Activated CD4-positive, alpha-beta T cell treated with anti-CD3 and anti-CD28 coated beads, Interleukin-2, amount 10 ng/mL, durations not matched to agents 24 days and 14 days (primary cell): ENCODE data around the gene GCKR. TPM values are rescaled to one million over a fixed set of nuclear protein-coding genes. Genes with fewer than 3 reads are reported as not detected.
"Not testable (repeated sequence)": the region's sequence is repeated elsewhere in the genome, so short reads cannot be mapped to it uniquely, and the experiment has no call there.

ENCODE experiments used
- DNase-seq: peaks from one replicate; pipeline ENCODE4 v3.0.0; 2022
- H3K27ac Mint-ChIP-seq: one replicate; pipeline ENCODE4 v1.8.0; 2022; ENCODE audit warnings: mild to moderate bottlenecking, mixed read lengths
- H3K27me3 Mint-ChIP-seq: one replicate; pipeline ENCODE4 v1.8.0; 2022; ENCODE audit warnings: mixed read lengths
- H3K36me3 Mint-ChIP-seq: one replicate; pipeline ENCODE4 v1.8.0; 2022; ENCODE audit warnings: low read depth, mild to moderate bottlenecking, mixed read lengths
- H3K4me1 Mint-ChIP-seq: one replicate; pipeline ENCODE4 v1.8.0; 2021; ENCODE audit warnings: mixed read lengths
- H3K4me3 Mint-ChIP-seq: one replicate; pipeline ENCODE4 v1.8.0; 2022; ENCODE audit warnings: mild to moderate bottlenecking, moderate library complexity, mixed read lengths
- H3K9me3 Mint-ChIP-seq: one replicate; pipeline ENCODE4 v1.8.0; 2021; ENCODE audit warnings: mixed read lengths
- intact Hi-C: fragments of 100-400 bp; cut with micrococcal nuclease; formaldehyde crosslinking; loops from one replicate; pipeline ENCODE4 v1.15.1; 2023
- total RNA-seq: library from RNA; stranded (reverse); gene quantifications from 2 replicates; pipeline ENCODE4 v1.2.3, GENCODE V29; 2022

Gene GCKR
- total RNA-seq, 1 donor from 2014 or later, result not detected

DNA sequence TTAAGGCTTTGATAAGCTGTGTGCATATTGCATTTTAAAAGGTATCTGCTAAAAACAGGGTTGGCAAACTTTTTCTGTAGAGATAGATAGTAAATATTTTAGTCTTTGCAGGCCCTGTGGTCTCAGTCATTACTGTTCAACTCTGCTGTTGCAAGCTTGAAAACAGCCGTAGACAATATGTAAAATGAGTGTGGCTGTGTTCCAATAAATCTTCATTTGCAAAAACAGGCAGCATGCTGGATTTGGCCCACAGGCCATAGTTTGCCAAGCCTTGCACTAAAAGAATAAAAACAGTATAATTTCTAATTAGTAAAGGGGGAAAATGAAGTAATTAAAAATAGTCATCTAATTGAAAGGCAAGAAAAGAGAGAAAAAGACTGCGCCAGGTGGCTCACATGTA, 35.3 kb downstream of the GCKR start:
- H3K9me3 Mint-ChIP-seq, result no peaks in the 10 kb centered on the region
- intact Hi-C loops, result no loop called here
- no peak overlapping the region for H3K4me3 Mint-ChIP-seq

DNA sequence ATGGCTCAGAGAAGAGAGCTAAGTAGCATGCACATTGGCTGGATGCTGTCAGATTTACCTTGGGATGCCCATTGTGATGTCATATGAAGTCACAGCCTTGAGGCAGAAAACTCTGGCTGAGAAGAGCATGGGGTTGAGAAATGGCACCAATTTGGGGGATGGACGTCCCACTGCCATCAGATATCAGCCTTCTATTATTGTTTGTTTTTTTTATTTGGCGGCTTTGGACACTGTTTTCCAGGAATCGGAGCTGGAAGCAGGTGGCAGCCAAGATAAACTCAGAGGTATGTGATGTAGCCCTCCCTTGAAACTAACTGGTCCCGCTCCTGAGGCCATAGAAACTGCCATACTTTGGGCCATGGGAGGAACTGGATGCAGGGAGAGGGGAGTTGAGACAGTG, 40.6 kb downstream of the GCKR start:
- Mint-ChIP-seq H3K27ac (no peak overlapping the region), H3K9me3 (no peaks in the 10 kb centered on the region), H3K27me3 (peaks cover 7% of the 10 kb centered on the region), H3K4me3 (no peak overlapping the region), H3K4me1 (no peaks in the 10 kb centered on the region), H3K36me3 (no peaks in the 10 kb centered on the region)
- intact Hi-C loops, result no loop called here
- DNase-seq, result no peak

More for the DNA sequence above, 35.3 kb downstream of the GCKR start:
- DNase-seq, result no peak
- peaks cover 2% of the 10 kb centered on the region for H3K4me1 Mint-ChIP-seq
- H3K27ac Mint-ChIP-seq, result no peak overlapping the region
- peaks cover 21% of the 10 kb centered on the region for H3K27me3 Mint-ChIP-seq
- H3K36me3 Mint-ChIP-seq, result no peaks in the 10 kb centered on the region

GRCh38 chr2:27538839-27539450, 42.3 kb downstream of the GCKR start:
- DNase-seq, H3K36me3 Mint-ChIP-seq, H3K27me3 Mint-ChIP-seq, H3K9me3 Mint-ChIP-seq, H3K27ac Mint-ChIP-seq, H3K4me3 Mint-ChIP-seq, H3K4me1 Mint-ChIP-seq, intact Hi-C loops: not testable (repeated sequence)

DNA sequence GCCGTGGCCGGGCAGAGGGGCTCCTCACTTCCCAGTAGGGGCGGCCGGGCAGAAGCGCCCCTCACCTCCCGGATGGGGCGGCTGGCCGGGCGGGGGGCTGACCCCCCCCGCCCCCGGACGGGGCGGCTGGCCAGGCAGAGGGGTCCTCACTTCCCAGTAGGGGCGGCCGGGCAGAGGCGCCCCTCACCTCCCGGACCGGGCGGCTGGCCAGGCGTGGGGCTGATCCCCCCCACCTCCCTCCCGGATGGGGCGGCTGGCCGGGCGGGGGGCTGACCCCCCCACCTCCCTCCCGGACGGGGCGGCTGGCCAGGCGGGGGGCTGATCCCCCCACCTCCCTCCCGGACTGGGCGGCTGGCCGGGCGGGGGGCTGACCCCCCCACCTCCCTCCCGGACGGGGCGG, 43.0 kb downstream of the GCKR start:
- H3K4me3 Mint-ChIP-seq, H3K4me1 Mint-ChIP-seq, intact Hi-C loops, H3K36me3 Mint-ChIP-seq, H3K27me3 Mint-ChIP-seq, DNase-seq, H3K27ac Mint-ChIP-seq, H3K9me3 Mint-ChIP-seq: not testable (repeated sequence)

GRCh38 chr2:27544143-27544821, 47.6 kb downstream of the GCKR start:
- DNase-seq, result no peak
- no peaks in the 10 kb centered on the region for H3K27me3 Mint-ChIP-seq
- no peak overlapping the region for H3K27ac Mint-ChIP-seq
- H3K4me3 Mint-ChIP-seq, result no peak overlapping the region
- intact Hi-C loops, result no loop called here
- H3K9me3 Mint-ChIP-seq, result no peaks in the 10 kb centered on the region
- no peaks in the 10 kb centered on the region for H3K36me3 Mint-ChIP-seq
- H3K4me1 Mint-ChIP-seq, result no peaks in the 10 kb centered on the region

DNA sequence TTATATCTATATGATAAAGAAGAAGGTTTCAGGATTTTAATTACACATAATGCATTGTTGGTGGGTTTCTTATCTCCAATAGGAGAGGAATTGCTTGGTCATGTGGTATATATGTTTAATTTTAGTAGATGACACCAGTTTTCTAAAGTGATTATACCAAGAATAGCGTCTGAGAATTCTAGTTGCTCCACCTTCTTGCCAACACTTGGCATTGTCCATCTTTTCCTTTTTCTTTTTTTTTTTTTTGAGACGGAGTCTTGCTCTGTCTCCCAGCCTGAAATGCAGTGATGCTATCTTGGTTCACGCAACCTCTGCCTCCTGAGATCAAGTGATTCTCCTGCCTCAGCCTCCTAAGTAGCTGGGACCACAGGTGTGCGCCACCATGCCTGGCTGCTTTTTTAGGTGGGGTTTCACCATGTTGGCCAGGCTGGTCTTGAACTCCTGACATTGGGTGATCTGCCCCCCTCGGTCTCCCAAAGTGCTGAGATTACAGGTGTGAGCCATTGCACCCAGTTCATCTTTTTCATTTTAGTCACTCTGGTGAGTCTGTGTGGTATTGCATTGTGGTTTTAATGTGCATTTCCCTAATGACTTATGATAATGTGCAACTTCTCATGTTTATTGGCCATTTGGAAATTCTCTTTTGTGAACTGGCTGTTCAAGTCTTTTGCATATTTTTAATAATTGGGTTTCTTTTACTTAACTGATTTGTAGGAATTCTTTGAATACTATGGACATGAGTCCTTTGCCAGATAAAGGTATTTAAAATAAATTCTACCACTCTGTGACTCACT, 48.9 kb downstream of the GCKR start:
- no peaks in the 10 kb centered on the region for H3K4me1 Mint-ChIP-seq
- no peak for DNase-seq
- H3K4me3 Mint-ChIP-seq, result no peak overlapping the region
- intact Hi-C loops, result no loop called here
- no peaks in the 10 kb centered on the region for H3K9me3 Mint-ChIP-seq
- H3K27me3 Mint-ChIP-seq, result no peaks in the 10 kb centered on the region
- H3K36me3 Mint-ChIP-seq, result no peaks in the 10 kb centered on the region
- H3K27ac Mint-ChIP-seq, result no peak overlapping the region

GRCh38 chr2:27549303-27549702, 52.7 kb downstream of the GCKR start:
- H3K9me3 Mint-ChIP-seq, result no peaks in the 10 kb centered on the region
- no peak overlapping the region for H3K27ac Mint-ChIP-seq
- no peaks in the 10 kb centered on the region for H3K36me3 Mint-ChIP-seq
- no peaks in the 10 kb centered on the region for H3K4me1 Mint-ChIP-seq
- H3K27me3 Mint-ChIP-seq, result peaks cover 17% of the 10 kb centered on the region
- no peak overlapping the region for H3K4me3 Mint-ChIP-seq
- intact Hi-C loops, result no loop called here
- DNase-seq, result no peak

DNA sequence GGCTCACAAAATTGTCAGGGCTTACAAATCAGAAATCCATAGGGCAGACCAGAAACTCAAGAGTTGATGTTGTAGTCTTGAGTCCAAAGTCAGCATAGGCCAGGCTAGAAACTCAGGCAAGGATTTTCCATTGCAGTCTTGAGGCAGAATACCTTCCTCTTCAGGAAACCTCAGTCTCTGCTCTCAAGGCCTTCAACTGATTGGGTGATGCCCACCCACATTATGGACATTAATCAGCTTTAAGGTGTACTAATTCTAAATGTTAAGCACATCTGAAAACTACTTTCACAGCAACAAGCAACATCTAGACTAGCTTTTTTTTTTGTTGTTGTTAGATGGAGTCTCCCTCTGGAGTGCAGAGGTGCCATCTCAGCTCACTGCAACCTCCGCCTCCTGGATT, 54.9 kb downstream of the GCKR start:
- H3K36me3 Mint-ChIP-seq, result no peaks in the 10 kb centered on the region
- no peak for DNase-seq

GRCh38 chr2:27552941-27553340, 56.3 kb downstream of the GCKR start:
- intact Hi-C loops, result no loop called here
- H3K27ac Mint-ChIP-seq, result no peak overlapping the region
- H3K27me3 Mint-ChIP-seq, result peaks cover 28% of the 10 kb centered on the region
- DNase-seq, result no peak
- H3K4me1 Mint-ChIP-seq, result no peaks in the 10 kb centered on the region
- no peaks in the 10 kb centered on the region for H3K9me3 Mint-ChIP-seq
- H3K4me3 Mint-ChIP-seq, result no peak overlapping the region
- H3K36me3 Mint-ChIP-seq, result no peaks in the 10 kb centered on the region

More for the DNA sequence above, 54.9 kb downstream of the GCKR start:
- no peaks in the 10 kb centered on the region for H3K9me3 Mint-ChIP-seq
- no peak overlapping the region for H3K27ac Mint-ChIP-seq
- H3K27me3 Mint-ChIP-seq, result peaks cover 28% of the 10 kb centered on the region
- intact Hi-C loops, result no loop called here
- no peak overlapping the region for H3K4me3 Mint-ChIP-seq
- H3K4me1 Mint-ChIP-seq, result no peaks in the 10 kb centered on the region

GRCh38 chr2:27554451-27554850, 57.8 kb downstream of the GCKR start:
- intact Hi-C loops, H3K36me3 Mint-ChIP-seq, H3K27ac Mint-ChIP-seq, H3K4me1 Mint-ChIP-seq, DNase-seq, H3K9me3 Mint-ChIP-seq, H3K4me3 Mint-ChIP-seq: not testable (repeated sequence)
- peaks cover 28% of the 10 kb centered on the region for H3K27me3 Mint-ChIP-seq

DNA sequence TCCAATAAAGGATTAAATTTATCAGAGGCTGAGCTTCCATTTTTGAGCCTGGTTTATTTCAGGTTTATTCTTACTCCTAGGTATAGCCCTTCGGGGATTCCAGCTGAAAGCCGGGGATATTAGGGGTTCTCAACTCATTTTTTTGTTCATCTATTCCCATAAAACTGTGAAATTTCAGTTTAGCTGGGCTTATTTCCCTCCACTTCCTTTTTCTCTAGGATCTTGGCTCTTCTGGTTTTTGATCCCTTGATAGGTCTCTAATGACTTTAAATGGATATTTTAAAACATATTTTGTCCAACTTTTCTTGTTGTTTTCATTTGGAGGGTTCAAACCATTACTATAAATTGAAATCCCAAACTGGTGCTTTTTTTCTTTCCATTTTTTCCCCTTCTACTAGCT, 62.6 kb downstream of the GCKR start:
- no peak overlapping the region for H3K27ac Mint-ChIP-seq
- H3K9me3 Mint-ChIP-seq, result no peaks in the 10 kb centered on the region
- peaks cover 15% of the 10 kb centered on the region for H3K27me3 Mint-ChIP-seq
- no peaks in the 10 kb centered on the region for H3K4me1 Mint-ChIP-seq
- no peak overlapping the region for H3K4me3 Mint-ChIP-seq
- DNase-seq, result no peak
- no peaks in the 10 kb centered on the region for H3K36me3 Mint-ChIP-seq
- intact Hi-C loops, result no loop called here

- no peaks in the 10 kb centered on the region for H3K36me3 Mint-ChIP-seq
- H3K27ac Mint-ChIP-seq, result no peak overlapping the region
- no peak for DNase-seq
- H3K9me3 Mint-ChIP-seq, result no peaks in the 10 kb centered on the region
- intact Hi-C loops, result no loop called here
- H3K27me3 Mint-ChIP-seq, result peaks cover 15% of the 10 kb centered on the region
- no peaks in the 10 kb centered on the region for H3K4me1 Mint-ChIP-seq
- H3K4me3 Mint-ChIP-seq, result no peak overlapping the region
Observed at GRCh38 chr2:27561060-27561459, 64.4 kb downstream of the GCKR start.

GRCh38 chr2:27566628-27567027, 70.0 kb downstream of the GCKR start:
- intact Hi-C loops, result no loop called here

DNA sequence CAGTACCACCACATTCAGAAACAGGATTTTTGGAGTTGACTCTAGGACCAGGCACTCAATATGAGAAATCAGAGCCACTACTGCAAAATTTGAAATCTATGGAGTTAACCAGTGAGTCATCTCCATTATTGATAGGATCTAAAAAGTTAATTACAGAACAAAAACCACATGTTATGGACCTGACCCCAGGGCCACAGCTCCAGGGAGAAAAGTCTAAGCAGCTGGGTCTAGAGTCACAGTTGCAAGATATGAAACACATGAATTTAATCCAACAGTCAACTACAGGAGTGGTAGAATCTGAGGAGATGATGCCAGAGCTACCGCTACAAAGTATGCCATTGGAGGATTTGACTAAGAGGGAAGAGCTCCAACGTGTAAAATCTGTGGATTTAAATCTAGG, 72.8 kb downstream of the GCKR start:
- peaks cover 10% of the 10 kb centered on the region for H3K9me3 Mint-ChIP-seq
- H3K27me3 Mint-ChIP-seq, result peaks cover 49% of the 10 kb centered on the region
- DNase-seq, result no peak
- no peaks in the 10 kb centered on the region for H3K4me1 Mint-ChIP-seq
- intact Hi-C loops, result no loop called here
- no peaks in the 10 kb centered on the region for H3K36me3 Mint-ChIP-seq
- H3K27ac Mint-ChIP-seq, result no peak overlapping the region
- no peak overlapping the region for H3K4me3 Mint-ChIP-seq

More at GRCh38 chr2:27566628-27567027, 70.0 kb downstream of the GCKR start:
- Mint-ChIP-seq H3K4me3 (no peak overlapping the region), H3K27ac (no peak overlapping the region), H3K36me3 (no peaks in the 10 kb centered on the region), H3K9me3 (peaks cover 6% of the 10 kb centered on the region), H3K27me3 (peaks cover 52% of the 10 kb centered on the region), H3K4me1 (no peaks in the 10 kb centered on the region)
- DNase-seq, result no peak
